Vagina (tissue), 2 donors: ENCODE measurements around the gene RSPH1.

ENCODE experiments used
- CTCF ChIP-seq, 3 experiments: fragments of 450-650 bp in 2 of 3; fragments of 200-600 bp in 1 of 3; sonication (generic) in 1 of 3; IDR thresholded peaks; one replicate each; pipeline ENCODE4 v1.5.1; 2017 to 2019; ENCODE audit warnings: antibody characterized with exemption in 3 of 3, mild to moderate bottlenecking in 2 of 3, moderate library complexity in 2 of 3
- POLR2A ChIP-seq, 2 donors: fragments of 450-650 bp; IDR thresholded peaks; one replicate each; pipeline ENCODE4 v1.6.1; 2017; ENCODE audit warnings: antibody characterized with exemption in 2 of 2, mild to moderate bottlenecking in 2 of 2, moderate library complexity in 2 of 2

- TF ChIP-seq CTCF (IDR thresholded peaks at IDR 0.05) (no peak), POLR2A (IDR thresholded peaks at IDR 0.05) (no peak)
These were observed 24.2 kb downstream of the RSPH1 start for GRCh38 chr21:42471716-42472330.
